Esophagus squamous epithelium (tissue), 5 donors: Measurements from ENCODE around the gene TMEM176B. TPM values are rescaled to one million over a fixed set of nuclear protein-coding genes. Genes with fewer than 3 reads are reported as not detected.

Experiments
- DNase-seq: peaks from one replicate; lab custom pipeline; 2025; lab: John Stamatoyannopoulos, UW
- H3K27ac ChIP-seq, 4 donors: fragments of 200-600 bp; sonication (generic); one replicate each; pipeline ENCODE4 v1.5.1; 2016 to 2019; ENCODE audit warnings: mild to moderate bottlenecking in 1 of 4
- H3K27me3 ChIP-seq, 4 donors: fragments of 200-600 bp; sonication (generic); 1 replicate in 3 of 4; 2 replicates in 1 of 4; pipeline versions ENCODE4 v1.5.1 to v1.6.0; 2017 to 2021; ENCODE audit warnings: antibody characterized with exemption in 1 of 4
- H3K36me3 ChIP-seq, 3 donors: fragments of 200-600 bp; sonication (generic); one replicate each; pipeline ENCODE4 v1.5.1; 2016 to 2019
- H3K4me1 ChIP-seq, 3 donors: fragments of 200-600 bp; sonication (generic); one replicate each; pipeline ENCODE4 v1.5.1; 2017 to 2019
- H3K4me3 ChIP-seq, 4 donors: fragments of 200-600 bp; sonication (generic); 1 replicate in 3 of 4; 2 replicates in 1 of 4; pipeline ENCODE4 v1.5.1; 2016 to 2019; ENCODE audit warnings: mild to moderate bottlenecking in 2 of 4, moderate library complexity in 1 of 4
- H3K9me3 ChIP-seq, 3 donors: fragments of 200-600 bp; sonication (generic); one replicate each; pipeline ENCODE4 v1.5.1; 2016 to 2019
- CTCF ChIP-seq, 6 experiments: fragments of 450-650 bp in 4 of 6; fragments of 200-600 bp in 2 of 6; sonication (generic) in 2 of 6; IDR thresholded peaks; one replicate each; pipeline ENCODE4 v1.5.1; 2016 to 2019; ENCODE audit warnings: antibody characterized with exemption in 6 of 6, mild to moderate bottlenecking in 4 of 6, moderate library complexity in 4 of 6
- POLR2A ChIP-seq, 4 donors: fragments of 450-650 bp; IDR thresholded peaks; one replicate each; pipeline ENCODE4 v1.6.1; 2017; ENCODE audit warnings: antibody characterized with exemption in 4 of 4, mild to moderate bottlenecking in 4 of 4, moderate library complexity in 3 of 4
- WGBS, 2 donors: methylation state at CpG; one replicate each; pipeline ENCODE4 v1.1.5; 2018; 5-methylcytosine and 5-hydroxymethylcytosine counted together
- intact Hi-C: fragments of 100-400 bp; cut with DNase I; formaldehyde crosslinking; loops from one replicate; pipeline ENCODE4 v1.15.0; 2022
- total RNA-seq, 4 donors: library from RNA; depleted of rRNA; stranded (reverse); fragments of >200 nt; gene quantifications; one replicate each; pipeline ENCODE4 v1.1.0, GENCODE V29; 2016
- donor health status: DM: yes; HTN: yes; CAD: no.

Gene TMEM176B
- total RNA-seq, 4 donors from 2014 or later = 3.3 to 54.9 (median 12.4) TPM

GRCh38 chr7:150790416-150791075 is 9.6 kb downstream of the TMEM176B start:
- H3K4me3 ChIP-seq = no peak overlapping the region
- H3K27ac ChIP-seq = no peak overlapping the region
- H3K4me1 ChIP-seq = peaks cover 0 to 28% (median 20%) of the 10 kb centered on the region in 3 donors
- no peak for DNase-seq
- 56 to 64% methylated on average over 5 to 7 of the region's 9 CpGs for WGBS, 2 donors
- H3K36me3 ChIP-seq = peaks cover 0 to 4% (median 0%) of the 10 kb centered on the region in 3 donors
- H3K27me3 ChIP-seq = peaks cover 0 to 26% (median 0%) of the 10 kb centered on the region in 4 donors
- no peaks in the 10 kb centered on the region for H3K9me3 ChIP-seq
- no peak for TF ChIP-seq POLR2A (IDR thresholded peaks at IDR 0.05)
- TF ChIP-seq CTCF (IDR thresholded peaks at IDR 0.05) = no peak
- intact Hi-C loops = no loop called here

DNA sequence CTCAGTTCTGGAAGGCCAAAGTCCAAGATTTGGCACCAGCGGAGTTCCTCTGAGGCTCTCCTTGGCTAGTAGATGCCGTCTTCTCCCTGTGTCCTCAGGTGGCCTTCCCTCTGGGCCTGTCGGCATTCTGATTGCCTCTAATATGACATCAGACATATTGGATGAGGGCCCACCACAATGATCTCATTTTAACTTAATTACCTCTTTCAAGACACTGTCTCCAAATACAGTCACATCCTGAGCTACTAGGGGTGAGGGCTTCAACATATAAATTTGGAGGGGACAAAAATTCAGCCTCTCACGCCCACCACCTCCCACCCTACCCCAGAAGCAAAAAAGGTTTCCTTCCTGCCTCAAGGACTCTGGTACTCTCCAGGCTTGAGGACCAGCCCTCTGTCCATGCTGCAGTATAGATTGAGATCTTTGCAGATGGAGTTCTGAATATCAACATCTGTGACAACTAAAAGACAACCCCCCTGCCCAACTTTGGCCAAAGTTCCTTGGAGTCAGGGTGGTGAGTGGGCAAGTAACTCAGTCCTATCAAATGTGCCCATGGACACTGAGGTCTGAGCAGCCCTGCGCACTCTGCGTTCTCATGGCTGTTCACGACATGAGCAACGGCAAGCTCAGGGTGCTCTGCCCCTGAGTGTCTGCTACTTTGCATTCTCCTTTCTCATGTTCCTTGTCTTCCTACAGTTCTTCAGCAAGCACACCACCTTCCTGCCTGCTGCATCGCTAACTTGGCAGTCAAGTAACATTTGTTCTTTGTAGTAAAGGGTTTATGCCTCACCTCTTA is 11.5 kb downstream of the TMEM176B start:
- DNase-seq = no peak
- 59 to 71% methylated on average over 9 of the region's 9 CpGs for WGBS, 2 donors
- H3K36me3 ChIP-seq = peaks cover 0 to 4% (median 0%) of the 10 kb centered on the region in 3 donors
- peak overlapping the region; percentile 62 to 89 (median 78) for H3K27ac ChIP-seq
- H3K4me3 ChIP-seq = no peak overlapping the region
- H3K9me3 ChIP-seq = no peaks in the 10 kb centered on the region
- H3K27me3 ChIP-seq = peaks cover 0 to 15% (median 0%) of the 10 kb centered on the region in 4 donors
- TF ChIP-seq CTCF (IDR thresholded peaks at IDR 0.05) = no peak
- TF ChIP-seq POLR2A (IDR thresholded peaks at IDR 0.05) = no peak
- H3K4me1 ChIP-seq = peaks cover 4 to 47% (median 35%) of the 10 kb centered on the region in 3 donors
- intact Hi-C loops = no loop called here

DNA sequence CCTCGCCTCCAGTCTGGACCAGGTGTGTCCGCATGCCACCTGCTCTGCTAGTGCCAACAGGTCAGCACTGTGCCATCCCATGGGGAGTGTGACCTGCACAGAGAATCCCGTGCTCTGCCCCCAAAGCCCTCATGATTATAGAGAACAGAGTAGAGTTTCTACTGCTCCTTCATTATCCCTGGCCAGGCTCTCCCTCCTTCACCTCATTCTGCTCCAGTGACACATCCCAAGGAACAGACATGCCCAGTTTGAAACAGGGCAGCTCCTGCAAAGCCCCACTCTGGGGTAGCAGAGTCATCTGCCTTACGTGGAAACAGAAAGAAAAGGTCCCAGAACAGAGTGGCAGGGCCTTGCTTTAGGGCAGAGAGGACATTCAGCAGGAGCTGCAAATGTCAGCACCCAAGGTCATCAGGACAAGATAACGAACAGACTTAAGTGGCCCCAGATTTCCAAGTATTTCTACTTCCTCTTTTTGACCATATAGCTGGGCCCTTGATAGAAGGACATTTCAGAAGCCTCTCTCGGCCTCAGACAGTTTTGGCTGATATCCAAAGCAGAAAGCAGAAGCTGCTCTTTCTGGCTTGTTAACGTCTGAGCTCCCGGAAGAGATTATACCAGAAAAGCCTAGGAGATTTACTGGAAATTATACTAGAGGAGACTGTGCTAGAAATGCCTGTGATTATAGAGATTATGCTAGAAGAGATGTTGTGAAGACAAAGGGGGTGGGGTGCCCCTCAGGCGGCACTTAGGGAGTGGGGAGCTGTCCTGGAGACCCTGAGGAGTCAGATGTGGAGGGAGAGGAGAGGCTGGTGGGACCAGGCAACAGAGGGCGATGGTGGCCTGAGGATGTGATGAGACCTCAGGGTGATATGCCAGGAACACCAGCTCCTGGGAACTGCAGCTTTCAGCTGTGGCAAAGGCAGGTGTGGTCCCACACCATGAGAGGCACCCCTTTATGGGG is 12.6 kb downstream of the TMEM176B start:
- Histone ChIP-seq H3K9me3 (no peaks in the 10 kb centered on the region), H3K4me1 (peaks cover 4 to 47% (median 35%) of the 10 kb centered on the region in 3 donors), H3K36me3 (peaks cover 0 to 4% (median 0%) of the 10 kb centered on the region in 3 donors), H3K27ac (peak overlapping the region; percentile 62 to 89 (median 78)), H3K4me3 (no peak overlapping the region), H3K27me3 (peaks cover 0 to 15% (median 0%) of the 10 kb centered on the region in 4 donors)
- no peak for DNase-seq
- no peak for TF ChIP-seq POLR2A (IDR thresholded peaks at IDR 0.05)
- TF ChIP-seq CTCF (IDR thresholded peaks at IDR 0.05) = no peak
- intact Hi-C loops = no loop called here
- 32 to 43% methylated on average over 9 to 10 of the region's 10 CpGs for WGBS, 2 donors

DNA sequence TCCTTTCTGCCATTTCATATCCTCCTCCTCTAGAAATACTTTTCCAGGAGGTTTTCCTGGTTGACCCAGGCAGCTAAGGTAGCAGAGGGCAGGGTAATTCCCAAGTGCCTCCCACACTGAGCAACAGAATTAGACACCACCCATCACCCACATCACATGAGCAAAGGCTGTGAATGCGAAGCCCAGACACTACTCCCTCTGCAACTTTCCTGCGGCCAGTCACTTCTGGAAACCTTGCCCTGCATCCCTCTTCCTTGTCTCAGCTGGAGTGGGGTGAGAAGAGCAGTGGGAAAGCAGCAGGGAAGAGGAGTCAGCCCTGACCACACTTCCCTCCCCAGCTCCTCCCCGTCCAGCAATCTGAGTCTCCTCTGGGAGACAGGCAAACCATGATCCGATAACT is 15.2 kb downstream of the TMEM176B start:
- TF ChIP-seq CTCF (IDR thresholded peaks at IDR 0.05) (no peak), POLR2A (IDR thresholded peaks at IDR 0.05) (no peak)
- intact Hi-C loops = no loop called here
- peak overlapping the region in 3 of 4 donors; percentile 60 to 85 (median 76) for H3K27ac ChIP-seq
- no peaks in the 10 kb centered on the region for H3K36me3 ChIP-seq
- H3K4me3 ChIP-seq = no peak overlapping the region
- DNase-seq = no peak
- 48 to 65% methylated on average over 3 to 4 of the region's 4 CpGs for whole genome bisulfite sequencing, 2 donors
- no peaks in the 10 kb centered on the region for H3K9me3 ChIP-seq
- H3K27me3 ChIP-seq = peaks cover 0 to 15% (median 0%) of the 10 kb centered on the region in 4 donors
- peaks cover 4 to 63% (median 45%) of the 10 kb centered on the region in 3 donors for H3K4me1 ChIP-seq
